Measurements from ENCODE around the gene NSMCE1. TPM values are rescaled to one million over a fixed set of nuclear protein-coding genes. Genes with fewer than 3 reads are reported as not detected.

NSMCE1 gene, protein sequence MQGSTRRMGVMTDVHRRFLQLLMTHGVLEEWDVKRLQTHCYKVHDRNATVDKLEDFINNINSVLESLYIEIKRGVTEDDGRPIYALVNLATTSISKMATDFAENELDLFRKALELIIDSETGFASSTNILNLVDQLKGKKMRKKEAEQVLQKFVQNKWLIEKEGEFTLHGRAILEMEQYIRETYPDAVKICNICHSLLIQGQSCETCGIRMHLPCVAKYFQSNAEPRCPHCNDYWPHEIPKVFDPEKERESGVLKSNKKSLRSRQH
- total RNA-seq (10 to 100 TPM; 32.5 to 51.0 (median 45.1) TPM), polyA plus RNA-seq (10 to 100 TPM; 54.7 to 65.2 (median 64.2) TPM)

DNA sequence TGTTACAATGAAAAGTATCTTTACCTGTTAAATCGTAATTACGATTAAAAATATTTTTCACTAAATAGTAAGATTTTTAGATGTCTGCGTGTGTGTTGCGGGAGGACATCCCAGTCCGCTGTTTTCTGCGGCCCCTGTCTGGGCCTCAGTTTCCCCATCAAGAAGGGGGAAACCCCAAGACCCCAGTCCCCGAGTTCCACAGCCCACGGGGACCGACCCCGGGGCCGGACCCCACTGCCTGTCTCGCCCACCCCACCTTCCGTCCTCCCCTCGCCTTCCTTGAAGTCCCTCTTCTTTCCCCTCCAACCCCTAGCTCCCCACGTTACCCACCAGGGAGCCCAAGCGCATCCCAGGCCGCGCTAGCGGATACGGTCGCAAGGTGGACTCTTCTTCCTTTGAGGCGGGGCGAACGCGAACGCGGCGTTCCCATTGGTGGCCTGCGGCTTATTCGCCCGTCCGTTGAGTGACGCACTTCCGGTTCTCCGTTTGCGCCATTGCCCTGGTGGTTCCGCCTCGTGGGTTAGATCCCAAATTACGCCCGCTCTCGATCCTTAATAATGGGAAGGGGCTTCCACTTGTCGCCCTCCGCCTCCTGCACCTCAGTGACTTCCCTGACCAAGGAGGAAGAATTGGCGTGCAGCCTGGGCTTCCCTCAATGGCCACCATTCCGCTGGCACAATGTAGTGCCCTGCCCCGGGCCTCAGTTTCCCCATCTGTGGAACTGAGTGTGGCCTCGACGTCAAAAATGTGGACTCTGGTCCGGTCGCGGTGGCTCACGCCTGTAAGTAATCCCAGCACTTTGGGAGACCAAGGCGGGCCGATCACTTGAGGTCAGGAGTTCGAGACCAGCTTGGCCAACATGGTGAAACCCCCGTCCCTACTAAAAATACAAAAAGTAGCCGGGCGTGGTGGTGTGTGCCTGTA lies at the start of gene NSMCE1:
Gene NSMCE1 (minus strand): TSS at position 397 of the 924 bp plus-strand sequence. CDS start 11,202 bp downstream, outside the sequence.
- no peaks in the 10 kb centered on the region for H3K36me3 ChIP-seq
- H3K4me1 ChIP-seq, result peaks cover 0 to 17% (median 13%) of the 10 kb centered on the region in 4 donors
- intact Hi-C loops (cut with DNase I), result loop anchor here (2.0 to 5.0 kb wide), 3 partner anchors 34 to 66 kb away; partner anchors contain the start of gene KDM8
- H3K4me3 ChIP-seq, result peak within 1 kb of the TSS; percentile 50 to 89 (median 82)
- no peaks in the 10 kb centered on the region for H3K9me3 ChIP-seq
- TF ChIP-seq, protein P1, sequence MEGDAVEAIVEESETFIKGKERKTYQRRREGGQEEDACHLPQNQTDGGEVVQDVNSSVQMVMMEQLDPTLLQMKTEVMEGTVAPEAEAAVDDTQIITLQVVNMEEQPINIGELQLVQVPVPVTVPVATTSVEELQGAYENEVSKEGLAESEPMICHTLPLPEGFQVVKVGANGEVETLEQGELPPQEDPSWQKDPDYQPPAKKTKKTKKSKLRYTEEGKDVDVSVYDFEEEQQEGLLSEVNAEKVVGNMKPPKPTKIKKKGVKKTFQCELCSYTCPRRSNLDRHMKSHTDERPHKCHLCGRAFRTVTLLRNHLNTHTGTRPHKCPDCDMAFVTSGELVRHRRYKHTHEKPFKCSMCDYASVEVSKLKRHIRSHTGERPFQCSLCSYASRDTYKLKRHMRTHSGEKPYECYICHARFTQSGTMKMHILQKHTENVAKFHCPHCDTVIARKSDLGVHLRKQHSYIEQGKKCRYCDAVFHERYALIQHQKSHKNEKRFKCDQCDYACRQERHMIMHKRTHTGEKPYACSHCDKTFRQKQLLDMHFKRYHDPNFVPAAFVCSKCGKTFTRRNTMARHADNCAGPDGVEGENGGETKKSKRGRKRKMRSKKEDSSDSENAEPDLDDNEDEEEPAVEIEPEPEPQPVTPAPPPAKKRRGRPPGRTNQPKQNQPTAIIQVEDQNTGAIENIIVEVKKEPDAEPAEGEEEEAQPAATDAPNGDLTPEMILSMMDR (IDR thresholded peaks at IDR 0.05), result peak in 2 of 4 experiments; percentile 28 to 46
- TF ChIP-seq POLR2AphosphoS5 (IDR thresholded peaks at IDR 0.05) (peak; percentile 94 to 97 (median 96)), POLR2A (IDR thresholded peaks at IDR 0.05) (peak; percentile 74 to 84), EP300 (IDR thresholded peaks at IDR 0.05) (no peak)
- peak; percentile 99 for DNase-seq
- H3K27ac ChIP-seq, result peak within 1 kb of the TSS; percentile 77 to 90 (median 88)
- H3K27me3 ChIP-seq, result no peaks in the 10 kb centered on the region
- WGBS, 2 donors, result 6 to 7% methylated on average over 58 of the region's 58 CpGs

DNA sequence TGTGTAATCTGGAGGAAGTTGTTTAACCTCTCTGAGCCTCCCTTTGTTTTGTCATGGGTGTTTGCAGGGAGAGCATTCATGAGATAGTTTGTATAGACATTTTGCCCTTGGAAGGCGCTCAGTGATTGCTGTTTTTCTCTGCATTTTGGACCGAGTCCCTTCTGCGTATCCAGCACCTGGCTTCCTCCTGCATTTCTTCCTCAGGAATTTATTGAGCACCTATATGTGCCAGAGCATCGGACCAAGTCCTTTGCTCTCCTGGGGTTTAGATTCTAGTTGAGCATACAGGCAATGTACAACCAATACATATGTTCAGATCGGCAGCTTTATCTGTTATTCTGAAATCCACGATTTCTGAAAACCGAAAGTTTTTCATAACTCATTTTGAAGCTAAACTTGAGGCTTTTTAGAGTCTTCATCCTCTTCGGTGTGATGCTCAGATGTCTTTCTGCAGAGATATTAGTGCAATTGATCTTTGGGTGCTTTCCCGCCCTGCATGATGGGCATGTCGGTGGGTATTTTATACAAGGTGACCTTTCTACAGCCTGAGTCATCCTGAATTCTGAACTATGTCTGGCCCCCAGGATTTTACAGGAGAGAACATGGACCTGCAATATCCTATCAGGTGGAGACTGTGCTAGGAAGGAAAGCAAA lies 49.3 kb upstream of the NSMCE1 start:
- TF ChIP-seq EP300 (IDR thresholded peaks at IDR 0.05), result no peak
- TF ChIP-seq POLR2AphosphoS5 (IDR thresholded peaks at IDR 0.05), result no peak
- TF ChIP-seq, protein P1 (IDR thresholded peaks at IDR 0.05), result no peak
- TF ChIP-seq POLR2A (IDR thresholded peaks at IDR 0.05), result no peak
- no peaks in the 10 kb centered on the region for H3K36me3 ChIP-seq
- H3K4me1 ChIP-seq, result peaks cover 0 to 89% (median 87%) of the 10 kb centered on the region in 4 donors
- H3K4me3 ChIP-seq, result peak overlapping the region in 3 of 4 donors; percentile 2 to 85 (median 28)
- intact Hi-C loops (cut with DNase I), result no loop called here
- DNase-seq, result peak; percentile 24
- H3K27me3 ChIP-seq, result no peaks in the 10 kb centered on the region
- no peaks in the 10 kb centered on the region for H3K9me3 ChIP-seq
- WGBS, 2 donors, result 77 to 82% methylated on average over 10 of the region's 10 CpGs
- peak overlapping the region; percentile 96 to 99 (median 99) for H3K27ac ChIP-seq

DNA sequence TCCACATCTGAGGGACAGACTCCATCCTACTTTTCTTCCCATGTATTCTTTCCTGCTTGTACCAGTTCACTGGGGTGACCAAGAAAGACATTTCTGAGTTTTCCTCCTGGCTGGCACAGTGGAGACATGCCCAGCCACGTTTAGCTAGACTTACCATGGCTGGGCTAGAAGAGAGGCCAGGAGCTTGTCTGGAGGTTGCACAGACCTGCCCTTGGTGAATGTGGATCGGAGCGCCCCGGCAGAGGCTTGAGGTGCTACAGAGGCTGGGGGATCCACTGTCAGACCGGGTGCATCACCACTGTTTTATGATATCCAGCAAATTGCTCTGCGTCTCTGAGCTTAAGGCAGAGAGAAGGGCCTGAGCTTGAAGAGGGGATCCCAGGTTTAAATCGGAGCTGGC lies 48.7 kb upstream of the NSMCE1 start:
- Histone ChIP-seq H3K4me3 (peak overlapping the region in 3 of 4 donors; percentile 2 to 85 (median 28)), H3K9me3 (no peaks in the 10 kb centered on the region), H3K27me3 (no peaks in the 10 kb centered on the region), H3K27ac (peak overlapping the region; percentile 96 to 99 (median 99)), H3K4me1 (peaks cover 0 to 87% (median 83%) of the 10 kb centered on the region in 4 donors), H3K36me3 (no peaks in the 10 kb centered on the region)
- TF ChIP-seq POLR2A (IDR thresholded peaks at IDR 0.05) (no peak), EP300 (IDR thresholded peaks at IDR 0.05) (no peak), POLR2AphosphoS5 (IDR thresholded peaks at IDR 0.05) (no peak)
- TF ChIP-seq, protein P1 (IDR thresholded peaks at IDR 0.05), result no peak
- peak; percentile 68 for DNase-seq
- WGBS, 2 donors, result 76 to 78% methylated on average over 7 of the region's 7 CpGs
- intact Hi-C loops (cut with DNase I), result no loop called here

DNA sequence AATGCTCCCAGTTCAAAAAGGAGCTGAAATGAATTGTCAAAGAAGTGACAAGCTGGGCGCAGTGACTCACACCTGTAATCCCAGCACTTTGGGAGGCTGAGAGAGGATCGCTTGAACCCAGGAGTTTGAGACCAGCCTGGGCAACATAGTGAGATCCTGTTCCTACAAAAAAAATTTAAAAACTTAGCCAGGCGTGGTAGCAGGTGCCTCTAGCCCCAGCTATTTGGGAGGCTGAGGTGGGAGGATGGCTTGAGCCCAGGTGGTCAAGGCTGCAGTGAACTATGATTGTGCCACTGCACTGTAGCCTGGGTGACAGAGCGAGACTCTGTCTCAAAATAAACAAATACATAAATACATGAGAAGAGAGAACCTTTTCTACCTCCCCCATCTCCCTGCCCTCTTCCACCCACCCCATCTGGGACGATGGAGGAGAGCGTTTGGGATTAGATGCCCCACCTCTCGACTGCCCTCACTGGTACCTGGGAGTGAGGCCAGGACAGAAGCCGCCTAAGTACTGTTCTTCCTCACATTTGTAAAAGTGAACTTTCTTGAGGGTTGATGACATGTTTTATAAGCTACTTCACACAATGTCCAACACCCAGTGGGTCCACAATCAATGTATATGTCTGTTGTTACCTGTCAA lies 47.6 kb upstream of the NSMCE1 start:
- DNase-seq, result peak; percentile 67
- H3K27me3 ChIP-seq, result no peaks in the 10 kb centered on the region
- no peaks in the 10 kb centered on the region for H3K36me3 ChIP-seq
- TF ChIP-seq EP300 (IDR thresholded peaks at IDR 0.05) (no peak), POLR2AphosphoS5 (IDR thresholded peaks at IDR 0.05) (peak in 1 of 4 donors; percentile 20)
- H3K27ac ChIP-seq, result peak overlapping the region; percentile 96 to 99 (median 99)
- intact Hi-C loops (cut with DNase I), result no loop called here
- peak overlapping the region; percentile 74 to 95 (median 88) for H3K4me3 ChIP-seq
- WGBS, 2 donors, result 54 to 73% methylated on average over 8 of the region's 8 CpGs
- no peaks in the 10 kb centered on the region for H3K9me3 ChIP-seq
- H3K4me1 ChIP-seq, result peaks cover 0 to 75% (median 72%) of the 10 kb centered on the region in 4 donors
